ENCODE data around the gene PCDHA4.

Gene PCDHA4

DNA sequence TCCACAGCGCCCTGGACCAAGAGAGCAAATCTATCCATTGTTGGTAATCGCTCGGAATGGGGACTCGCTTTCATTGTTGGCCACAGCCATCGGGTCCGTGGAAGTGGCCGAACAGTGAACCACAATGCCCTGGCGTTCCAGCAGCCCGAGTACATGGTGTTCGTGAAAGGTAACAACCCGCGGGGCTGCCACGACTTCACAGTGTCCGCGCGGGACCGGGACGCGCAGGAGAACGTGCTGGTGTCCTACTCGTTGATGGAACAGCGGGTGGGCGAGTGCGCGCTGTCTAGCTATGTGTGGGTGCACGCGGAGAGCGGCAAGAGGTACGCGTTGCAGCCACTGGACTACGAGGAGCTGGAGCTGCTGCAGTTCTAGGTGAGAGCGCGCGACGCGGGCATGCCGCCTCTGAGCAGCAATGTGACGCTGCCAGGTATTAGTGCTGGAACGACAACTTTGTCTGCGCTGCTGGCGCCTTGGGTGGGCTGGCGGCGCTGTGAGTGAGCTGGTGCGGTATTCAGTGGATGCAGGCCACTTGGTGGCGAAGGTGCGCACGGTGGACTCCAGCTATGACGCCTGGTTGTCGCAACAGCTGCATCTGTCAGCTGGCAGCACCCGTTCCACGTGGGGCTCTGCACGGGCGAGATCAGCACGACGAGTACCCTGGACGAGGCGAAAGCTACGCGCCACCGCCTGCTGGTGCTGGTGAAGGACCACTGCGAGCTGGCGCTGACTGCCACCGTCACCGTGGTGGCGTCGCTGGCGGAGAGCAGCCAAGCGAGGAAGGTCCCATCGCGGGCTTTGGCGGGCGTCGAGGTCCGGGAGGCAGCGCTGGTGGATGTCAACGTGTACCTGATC is 55.8 kb downstream of the PCDHA4 start:
- no peak for DNase-seq

All from NCI-H226 (cell line).